Hematopoietic multipotent progenitor cell treated with erythropoietin and hydrocortisone succinate and interleukin-3 and kit ligand, for 6 days (in vitro differentiated cells): ENCODE data around the gene SLC25A34.

Experiments
- DNase-seq: peaks from one replicate; pipeline ENCODE4 v3.0.0-alpha.2; 2015

SLC25A34 gene

GRCh38 chr1:15714406-15715136 is 21.5 kb upstream of the SLC25A34 start:
- no peak for DNase-seq

GRCh38 chr1:15717418-15718125 is 18.5 kb upstream of the SLC25A34 start:
- no peak for DNase-seq

GRCh38 chr1:15718199-15718601 is 17.9 kb upstream of the SLC25A34 start:
- DNase-seq, result no peak

- DNase-seq, result peak; percentile 18
These were observed 16.5 kb upstream of the SLC25A34 start for GRCh38 chr1:15719381-15720120.

GRCh38 chr1:15720861-15721260 is 15.2 kb upstream of the SLC25A34 start:
- DNase-seq, result no peak

GRCh38 chr1:15722411-15722810 is 13.6 kb upstream of the SLC25A34 start:
- DNase-seq, result no peak

GRCh38 chr1:15722836-15723532 is 13.1 kb upstream of the SLC25A34 start:
- no peak for DNase-seq

- DNase-seq, result no peak
These were observed 12.3 kb upstream of the SLC25A34 start for GRCh38 chr1:15723631-15724246.

GRCh38 chr1:15724949-15725880 is 10.8 kb upstream of the SLC25A34 start:
- DNase-seq, result no peak

- DNase-seq, result no peak
These were observed 9.6 kb upstream of the SLC25A34 start for GRCh38 chr1:15726508-15726907.

- no peak for DNase-seq
These were observed 9.0 kb upstream of the SLC25A34 start for GRCh38 chr1:15727021-15727420.

- no peak for DNase-seq
These were observed 8.6 kb upstream of the SLC25A34 start for GRCh38 chr1:15727424-15727823.

- DNase-seq, result no peak
These were observed 8.1 kb upstream of the SLC25A34 start for GRCh38 chr1:15727866-15728534.

GRCh38 chr1:15728937-15729657 is 7.0 kb upstream of the SLC25A34 start:
- no peak for DNase-seq

- no peak for DNase-seq
These were observed 5.6 kb upstream of the SLC25A34 start for GRCh38 chr1:15730423-15730822.

- DNase-seq, result no peak
These were observed 5.1 kb upstream of the SLC25A34 start for GRCh38 chr1:15730936-15731335.

- DNase-seq, result no peak
These were observed 4.0 kb upstream of the SLC25A34 start for GRCh38 chr1:15731735-15732685.

- no peak for DNase-seq
These were observed 3.4 kb upstream of the SLC25A34 start for GRCh38 chr1:15732686-15733081.

- no peak for DNase-seq
These were observed 2.8 kb upstream of the SLC25A34 start for GRCh38 chr1:15733218-15733725.
